22Rv1 (cell line): ENCODE data around the gene RASA3.

Source experiments
- ZFX ChIP-seq: fragments of 450-650 bp; IDR thresholded peaks from 2 replicates; pipeline ENCODE4 v1.6.1; 2017; ENCODE audit warnings: antibody characterized with exemption, borderline replicate concordance
- TF ChIP-seq, protein P1 (sequence below): fragments of 450-650 bp; IDR thresholded peaks from 2 replicates; pipeline ENCODE4 v1.5.1; 2017; ENCODE audit warnings: mild to moderate bottlenecking

DNA sequence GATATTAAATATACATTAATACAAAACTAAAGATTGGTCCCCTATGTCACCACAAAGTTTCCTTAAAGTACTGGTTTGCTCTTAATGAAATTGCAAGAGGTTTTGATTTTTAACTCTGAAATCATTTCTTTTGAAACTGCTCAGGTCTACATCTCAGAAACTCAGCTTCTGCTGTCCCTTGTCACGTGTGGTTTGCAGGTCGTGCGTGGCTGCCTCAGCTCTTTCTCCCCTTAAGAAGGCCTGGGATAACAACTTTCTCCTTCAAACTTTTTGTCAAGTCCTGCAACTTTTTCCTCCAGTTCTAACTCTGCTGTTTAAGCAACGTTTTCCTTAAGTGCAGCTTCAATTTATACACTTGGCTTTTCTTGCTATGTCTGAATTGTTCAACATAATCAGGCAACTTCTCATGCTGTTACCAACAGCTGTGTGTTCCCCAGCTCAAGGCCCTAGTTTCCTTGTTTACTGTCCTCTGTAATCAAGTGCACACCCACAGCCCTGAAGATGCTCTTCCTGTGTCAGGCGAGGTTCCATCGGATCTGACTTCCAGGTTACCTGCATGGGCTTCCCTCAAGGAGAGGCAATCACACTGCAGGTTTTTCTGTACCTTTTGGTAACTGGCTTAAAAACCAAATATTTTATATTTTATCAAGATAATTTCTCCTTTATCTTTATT is 172.0 kb downstream of the RASA3 start:
- TF ChIP-seq, protein P1, sequence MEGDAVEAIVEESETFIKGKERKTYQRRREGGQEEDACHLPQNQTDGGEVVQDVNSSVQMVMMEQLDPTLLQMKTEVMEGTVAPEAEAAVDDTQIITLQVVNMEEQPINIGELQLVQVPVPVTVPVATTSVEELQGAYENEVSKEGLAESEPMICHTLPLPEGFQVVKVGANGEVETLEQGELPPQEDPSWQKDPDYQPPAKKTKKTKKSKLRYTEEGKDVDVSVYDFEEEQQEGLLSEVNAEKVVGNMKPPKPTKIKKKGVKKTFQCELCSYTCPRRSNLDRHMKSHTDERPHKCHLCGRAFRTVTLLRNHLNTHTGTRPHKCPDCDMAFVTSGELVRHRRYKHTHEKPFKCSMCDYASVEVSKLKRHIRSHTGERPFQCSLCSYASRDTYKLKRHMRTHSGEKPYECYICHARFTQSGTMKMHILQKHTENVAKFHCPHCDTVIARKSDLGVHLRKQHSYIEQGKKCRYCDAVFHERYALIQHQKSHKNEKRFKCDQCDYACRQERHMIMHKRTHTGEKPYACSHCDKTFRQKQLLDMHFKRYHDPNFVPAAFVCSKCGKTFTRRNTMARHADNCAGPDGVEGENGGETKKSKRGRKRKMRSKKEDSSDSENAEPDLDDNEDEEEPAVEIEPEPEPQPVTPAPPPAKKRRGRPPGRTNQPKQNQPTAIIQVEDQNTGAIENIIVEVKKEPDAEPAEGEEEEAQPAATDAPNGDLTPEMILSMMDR, result no peak
- no peak for TF ChIP-seq ZFX
